Esophagus muscularis mucosa (tissue), 4 donors: ENCODE measurements around the gene A4GALT. TPM values are rescaled to one million over a fixed set of nuclear protein-coding genes. Genes with fewer than 3 reads are reported as not detected.
"Not testable (repeated sequence)": the region's sequence is repeated elsewhere in the genome, so short reads cannot be mapped to it uniquely, and the experiment has no call there.

Experiments used
- DNase-seq: peaks from one replicate; pipeline ENCODE4 v3.0.0-alpha.2; 2017; ENCODE audit errors: extremely low spot score
- H3K27ac ChIP-seq, 4 donors: fragments of 200-600 bp; sonication (generic); replicated peaks in 1 of 4; 1 replicate in 3 of 4; 2 replicates in 1 of 4; pipeline ENCODE4 v1.5.1; 2016 to 2019; ENCODE audit warnings: mild to moderate bottlenecking in 1 of 4
- H3K27me3 ChIP-seq, 4 donors: fragments of 200-600 bp; sonication (generic); one replicate each; pipeline versions ENCODE4 v1.5.1 to v1.6.0; 2016 to 2019
- H3K36me3 ChIP-seq, 4 donors: fragments of 200-600 bp; sonication (generic); one replicate each; pipeline ENCODE4 v1.5.1; 2016 to 2019
- H3K4me1 ChIP-seq, 4 donors: fragments of 200-600 bp; sonication (generic); one replicate each; pipeline ENCODE4 v1.5.1; 2016 to 2019
- H3K4me3 ChIP-seq, 4 donors: fragments of 200-600 bp; sonication (generic); 1 replicate in 2 of 4; 2 replicates in 2 of 4; pipeline ENCODE4 v1.5.1; 2016 to 2019; ENCODE audit warnings: mild to moderate bottlenecking in 4 of 4, moderate library complexity in 1 of 4
- H3K9me3 ChIP-seq, 4 donors: fragments of 200-600 bp; sonication (generic); 1 replicate in 3 of 4; 2 replicates in 1 of 4; pipeline ENCODE4 v1.5.1; 2016 to 2019
- CTCF ChIP-seq, 3 experiments: fragments of 200-600 bp in 2 of 3; fragments of 450-650 bp in 1 of 3; sonication (generic) in 2 of 3; IDR thresholded peaks; one replicate each; pipeline ENCODE4 v1.5.1; 2017 to 2019; ENCODE audit warnings: antibody characterized with exemption in 3 of 3, mild to moderate bottlenecking in 2 of 3, moderate library complexity in 1 of 3
- EP300 ChIP-seq: sonication (generic); formaldehyde crosslinking; IDR thresholded peaks from one replicate; pipeline ENCODE4 v1.6.1; 2017; ENCODE audit warnings: antibody characterized with exemption
- POLR2A ChIP-seq: fragments of 450-650 bp; IDR thresholded peaks from one replicate; pipeline ENCODE4 v1.6.1; 2017; ENCODE audit warnings: antibody characterized with exemption, moderate library complexity, mild to moderate bottlenecking, low read depth
- POLR2AphosphoS5 ChIP-seq, 2 donors: sonication (generic); formaldehyde crosslinking; IDR thresholded peaks; one replicate each; pipeline ENCODE4 v1.6.1; 2017; ENCODE audit warnings: antibody characterized with exemption in 2 of 2
- WGBS: methylation state at CpG from one replicate; pipeline ENCODE4 v1.1.5; 2018; 5-methylcytosine and 5-hydroxymethylcytosine counted together
- intact Hi-C: fragments of 100-400 bp; cut with DNase I; formaldehyde crosslinking; loops from one replicate; pipeline ENCODE4 v1.15.1; 2023
- total RNA-seq, 4 donors: library from RNA; depleted of rRNA; stranded (reverse); fragments of >200 nt; gene quantifications; one replicate each; pipeline versions ENCODE4 v1.1.0 to v1.2.1, GENCODE V29; 2016

Gene A4GALT
- total RNA-seq, 4 donors from 2014 or later, result 77.7 to 81.8 (median 79.1) TPM

- H3K36me3 ChIP-seq, result no peaks in the 10 kb centered on the region
- H3K4me3 ChIP-seq, result no peak overlapping the region
- no peak for DNase-seq
- 66% methylated on average over 6 of the region's 6 CpGs for WGBS
- peak overlapping the region in 2 of 4 donors; percentile 11 to 73 for H3K27ac ChIP-seq
- peaks cover 18 to 31% (median 18%) of the 10 kb centered on the region in 4 donors for H3K4me1 ChIP-seq
- H3K9me3 ChIP-seq, result no peaks in the 10 kb centered on the region
- no peaks in the 10 kb centered on the region for H3K27me3 ChIP-seq
- intact Hi-C loops, result no loop called here
- no peak for TF ChIP-seq EP300
- TF ChIP-seq CTCF (IDR thresholded peaks at IDR 0.05), result no peak
- TF ChIP-seq POLR2A, result no peak
- no peak for TF ChIP-seq POLR2AphosphoS5 (IDR thresholded peaks at IDR 0.05)
These were observed 34.0 kb upstream of the A4GALT start for GRCh38 chr22:42754658-42755057.

GRCh38 chr22:42752912-42753311, 32.2 kb upstream of the A4GALT start:
- intact Hi-C loops, result no loop called here
- Histone ChIP-seq H3K27me3 (no peaks in the 10 kb centered on the region), H3K9me3 (no peaks in the 10 kb centered on the region), H3K4me1 (peaks cover 19 to 47% (median 34%) of the 10 kb centered on the region in 4 donors), H3K4me3 (no peak overlapping the region), H3K36me3 (no peaks in the 10 kb centered on the region), H3K27ac (peak overlapping the region; percentile 56 to 78 (median 70))
- TF ChIP-seq POLR2A, result no peak
- TF ChIP-seq EP300, result no peak
- no peak for TF ChIP-seq POLR2AphosphoS5 (IDR thresholded peaks at IDR 0.05)
- no peak for TF ChIP-seq CTCF (IDR thresholded peaks at IDR 0.05)
- no peak for DNase-seq
- WGBS, result 84% methylated on average over 7 of the region's 7 CpGs

- H3K27ac ChIP-seq, result peak overlapping the region; percentile 56 to 78 (median 70)
- H3K4me3 ChIP-seq, result no peak overlapping the region
- no peaks in the 10 kb centered on the region for H3K36me3 ChIP-seq
- H3K4me1 ChIP-seq, result peaks cover 19 to 51% (median 37%) of the 10 kb centered on the region in 4 donors
- peak; percentile 89 for DNase-seq
- 71% methylated on average over 4 of the region's 12 CpGs for WGBS
- TF ChIP-seq CTCF (IDR thresholded peaks at IDR 0.05), result no peak
- no peaks in the 10 kb centered on the region for H3K27me3 ChIP-seq
- intact Hi-C loops, result no loop called here
- H3K9me3 ChIP-seq, result no peaks in the 10 kb centered on the region
These were observed 31.6 kb upstream of the A4GALT start for GRCh38 chr22:42752230-42752746.

GRCh38 chr22:42750421-42750820, 29.8 kb upstream of the A4GALT start:
- H3K36me3 ChIP-seq, intact Hi-C loops: not testable (repeated sequence)
- H3K4me1 ChIP-seq, result peaks cover 19 to 51% (median 37%) of the 10 kb centered on the region in 4 donors

GRCh38 chr22:42747701-42748513, 27.2 kb upstream of the A4GALT start:
- no peak overlapping the region for H3K4me3 ChIP-seq
- no peaks in the 10 kb centered on the region for H3K36me3 ChIP-seq
- intact Hi-C loops, result no loop called here
- TF ChIP-seq EP300, result no peak
- no peak for TF ChIP-seq POLR2AphosphoS5 (IDR thresholded peaks at IDR 0.05)
- no peak for TF ChIP-seq POLR2A
- TF ChIP-seq CTCF (IDR thresholded peaks at IDR 0.05), result no peak
- 68% methylated on average over 14 of the region's 14 CpGs for WGBS
- no peaks in the 10 kb centered on the region for H3K27me3 ChIP-seq
- H3K9me3 ChIP-seq, result no peaks in the 10 kb centered on the region
- H3K4me1 ChIP-seq, result peaks cover 34 to 59% (median 51%) of the 10 kb centered on the region in 4 donors
- H3K27ac ChIP-seq, result peak overlapping the region; percentile 22 to 66 (median 54)
- no peak for DNase-seq

More at GRCh38 chr22:42750421-42750820, 29.8 kb upstream of the A4GALT start:
- H3K9me3 ChIP-seq, H3K27me3 ChIP-seq, H3K27ac ChIP-seq, H3K4me3 ChIP-seq, DNase-seq: not testable (repeated sequence)
- WGBS, result 94% methylated on average over 17 of the region's 28 CpGs
